H9 (cell line): Measurements from ENCODE around the gene KCNN2. TPM values are rescaled to one million over a fixed set of nuclear protein-coding genes. Genes with fewer than 3 reads are reported as not detected.

Experiments used
- DNase-seq: peaks from one replicate; pipeline ENCODE4 v3.0.0-alpha.2; 2017
- H2AFZ ChIP-seq: one replicate; pipeline ENCODE4 v1.6.1; 2013; ENCODE audit warnings: mild to moderate bottlenecking, low read length, control low read depth, moderate library complexity
- H2AK5ac ChIP-seq: 2 replicates; pipeline ENCODE4 v1.6.1; 2013; ENCODE audit warnings: low read length, control low read depth, mixed read lengths; ENCODE audit not compliant: insufficient read length
- H2BK120ac ChIP-seq: one replicate; pipeline ENCODE4 v1.6.1; 2013; ENCODE audit warnings: low read depth, mild to moderate bottlenecking, low read length, control low read depth, inconsistent platforms; ENCODE audit not compliant: poor library complexity, severe bottlenecking
- H2BK12ac ChIP-seq: 2 replicates; pipeline ENCODE4 v1.6.1; 2013; ENCODE audit warnings: low read length, control low read depth, mixed read lengths, low read depth; ENCODE audit not compliant: insufficient read length
- H2BK15ac ChIP-seq: 2 replicates; pipeline ENCODE4 v1.6.1; 2013; ENCODE audit warnings: low read depth, low read length, control low read depth
- H2BK20ac ChIP-seq: one replicate; pipeline ENCODE4 v1.6.1; 2013; ENCODE audit warnings: low read depth, mild to moderate bottlenecking, low read length, control low read depth, inconsistent platforms; ENCODE audit not compliant: poor library complexity, severe bottlenecking
- H2BK5ac ChIP-seq: 2 replicates; pipeline ENCODE4 v1.6.1; 2013; ENCODE audit warnings: low read length, control low read depth, mixed read lengths; ENCODE audit not compliant: insufficient read length
- H3K14ac ChIP-seq: 2 replicates; pipeline ENCODE4 v1.6.1; 2013; ENCODE audit warnings: low read length, control low read depth; ENCODE audit not compliant: insufficient read depth
- H3K18ac ChIP-seq: 2 replicates; pipeline ENCODE4 v1.6.1; 2013; ENCODE audit warnings: low read depth, mild to moderate bottlenecking, mixed read lengths, low read length, control low read depth; ENCODE audit not compliant: insufficient read length
- H3K23ac ChIP-seq: 2 replicates; pipeline ENCODE4 v1.6.1; 2013; ENCODE audit warnings: low read length, control low read depth, mixed read lengths, low read depth; ENCODE audit not compliant: insufficient read length
- H3K23me2 ChIP-seq: 2 replicates; pipeline ENCODE4 v1.6.1; 2013; ENCODE audit warnings: low read depth, mild to moderate bottlenecking, mixed read lengths, low read length, control low read depth; ENCODE audit not compliant: insufficient read length, poor library complexity, severe bottlenecking
- H3K27ac ChIP-seq: 2 replicates; pipeline ENCODE4 v1.5.1; 2013; ENCODE audit warnings: low read length, control low read depth, mixed read lengths, low read depth; ENCODE audit not compliant: insufficient read length
- H3K27me3 ChIP-seq: 2 replicates; pipeline ENCODE4 v1.6.1; 2013; ENCODE audit warnings: low read length, control low read depth, inconsistent platforms; ENCODE audit not compliant: insufficient read depth
- H3K4ac ChIP-seq: 2 replicates; pipeline ENCODE4 v1.6.1; 2013; ENCODE audit warnings: low read depth, mild to moderate bottlenecking, control low read depth, inconsistent platforms, low read length, moderate library complexity
- H3K4me1 ChIP-seq: 2 replicates; pipeline ENCODE4 v1.6.1; 2013; ENCODE audit warnings: low read length, control low read depth, inconsistent platforms; ENCODE audit not compliant: insufficient read depth
- H3K4me2 ChIP-seq: 2 replicates; pipeline ENCODE4 v1.6.1; 2013; ENCODE audit warnings: low read length, control low read depth, mixed read lengths; ENCODE audit not compliant: insufficient read length, insufficient read depth
- H3K56ac ChIP-seq: 2 replicates; pipeline ENCODE4 v1.6.1; 2013; ENCODE audit warnings: low read depth, mild to moderate bottlenecking, mixed read lengths, low read length, control low read depth; ENCODE audit not compliant: insufficient read length
- H3K79me1 ChIP-seq: 2 replicates; pipeline ENCODE4 v1.6.1; 2013; ENCODE audit warnings: low read depth, mild to moderate bottlenecking, moderate library complexity, low read length, control low read depth, inconsistent platforms; ENCODE audit not compliant: insufficient read depth, poor library complexity, severe bottlenecking
- H3K79me2 ChIP-seq: 2 replicates; pipeline ENCODE4 v1.6.1; 2013; ENCODE audit warnings: low read length, control low read depth, inconsistent platforms; ENCODE audit not compliant: insufficient read depth
- H3K9ac ChIP-seq: 2 replicates; pipeline ENCODE4 v1.6.1; 2013; ENCODE audit warnings: low read length, control low read depth, mixed read lengths; ENCODE audit not compliant: insufficient read length; ENCODE audit errors: extremely low read depth
- H3K9me3 ChIP-seq: one replicate; pipeline ENCODE4 v1.6.1; 2013; ENCODE audit warnings: low read depth, low read length, inconsistent platforms; ENCODE audit not compliant: control insufficient read depth
- H3T11ph ChIP-seq: one replicate; pipeline ENCODE4 v1.6.1; 2013; ENCODE audit warnings: mild to moderate bottlenecking, low read length, control low read depth, inconsistent platforms
- H4K20me1 ChIP-seq: one replicate; pipeline ENCODE4 v1.6.1; 2013; ENCODE audit not compliant: control insufficient read depth, insufficient read length, insufficient read depth
- H4K5ac ChIP-seq: 2 replicates; pipeline ENCODE4 v1.6.1; 2013; ENCODE audit warnings: low read depth, mild to moderate bottlenecking, mixed read lengths, low read length, control low read depth; ENCODE audit not compliant: insufficient read length
- H4K8ac ChIP-seq: replicated peaks from 2 replicates; pipeline ENCODE4 v1.6.1; 2013; ENCODE audit warnings: low read length, control low read depth, mixed read lengths, low read depth; ENCODE audit not compliant: insufficient read length
- H4K91ac ChIP-seq: 2 replicates; pipeline ENCODE4 v1.6.1; 2013; ENCODE audit warnings: low read depth, mild to moderate bottlenecking, moderate library complexity, mixed read lengths, low read length, control low read depth; ENCODE audit not compliant: insufficient read length
- H3K27ac Mint-ChIP-seq, 3 experiments: 2 replicates in 2 of 3; 3 replicates in 1 of 3; pipeline ENCODE4 v1.8.0; 2020 to 2021; ENCODE audit warnings: mixed read lengths in 3 of 3, mild to moderate bottlenecking in 1 of 3, moderate library complexity in 1 of 3
- H3K27me3 Mint-ChIP-seq: 2 replicates; pipeline ENCODE4 v1.8.0; 2021; ENCODE audit warnings: low read depth, mild to moderate bottlenecking, moderate library complexity, mixed read lengths
- H3K36me3 Mint-ChIP-seq, 3 experiments: 2 replicates in 2 of 3; 3 replicates in 1 of 3; pipeline ENCODE4 v1.8.0; 2020 to 2021; ENCODE audit warnings: low read depth in 3 of 3, mixed read lengths in 3 of 3; ENCODE audit not compliant: insufficient read depth in 1 of 3
- H3K4me1 Mint-ChIP-seq, 2 experiments: 2 replicates each; pipeline ENCODE4 v1.8.0; 2020; ENCODE audit warnings: mixed read lengths in 2 of 2
- H3K4me3 Mint-ChIP-seq, 2 experiments: 2 replicates in 1 of 2; 3 replicates in 1 of 2; pipeline ENCODE4 v1.8.0; 2020 to 2021; ENCODE audit warnings: mild to moderate bottlenecking in 2 of 2, mixed read lengths in 2 of 2, moderate library complexity in 1 of 2
- H3K9me3 Mint-ChIP-seq, 2 experiments: 2 replicates in 1 of 2; 3 replicates in 1 of 2; pipeline ENCODE4 v1.8.0; 2020; ENCODE audit warnings: mild to moderate bottlenecking in 2 of 2, mixed read lengths in 2 of 2, moderate library complexity in 1 of 2
- WGBS: extraction: QIAGEN DNeasy Blood & Tissue Kit; methylation state at CpG from one replicate; pipeline ENCODE4 v1.1.7; 2013; ENCODE audit warnings: missing lambda C conversion rate, low lambda C conversion rate, mixed read lengths; ENCODE audit not compliant: insufficient read length; ENCODE audit errors: extremely low coverage; 5-methylcytosine and 5-hydroxymethylcytosine counted together
- long read RNA-seq: library from polyadenylated mRNA; unstranded; transcript quantifications from one replicate; pipeline ENCODE4 v2.0.0, GENCODE V29; 2020
- total RNA-seq: library from RNA; stranded (reverse); gene quantifications from 2 replicates; pipeline ENCODE4 v1.2.1, GENCODE V29; 2021
- TF ChIP-seq, protein P1 (sequence below): fragments of 200-600 bp; sonication (generic); conservative IDR thresholded peaks from 3 replicates; pipeline ENCODE4 v1.8.0; 2021; ENCODE audit warnings: antibody characterized with exemption, mild to moderate bottlenecking

The KCNN2 gene
- 21.0 and 21.7 TPM in 2 replicates for total RNA-seq
- long read RNA-seq, transcript KCNN2-201 (8 exons, 2,512 nt): major isoform, 75 of 97 reads
- long read RNA-seq, partial matches to known transcripts: 9 of 97 reads
- long read RNA-seq, other reads (novel, unspliced or antisense): 10 of 97 reads

- DNase-seq: peak; percentile 97
- H3K18ac ChIP-seq: peak within 1 kb of the TSS; percentile 74
- Mint-ChIP-seq H3K36me3 (peaks cover 3 to 17% (median 5%) of the 10 kb centered on the region in 3 experiments; a peak in 5 of 7 replicates), H3K27me3 (peaks cover 7% of the 10 kb centered on the region), H3K27ac (peak within 1 kb of the TSS; percentile 99 to 100 (median 99)), H3K4me3 (peak within 1 kb of the TSS; percentile 96 to 99), H3K9me3 (no peaks in the 10 kb centered on the region; a peak in 1 of 5 replicates), H3K4me1 (peaks cover 35 to 43% of the 10 kb centered on the region in 2 experiments)
- H2BK20ac ChIP-seq: no peak within 1 kb of the TSS
- peaks cover 3% of the 10 kb centered on the region; the same call in 1 of the 2 replicates for H3K79me2 ChIP-seq
- H3K9ac ChIP-seq: peak within 1 kb of the TSS; percentile 71
- peaks cover 10% of the 10 kb centered on the region for H3K23me2 ChIP-seq
- peak within 1 kb of the TSS; percentile 89 for H3K27ac ChIP-seq
- no peak within 1 kb of the TSS for H3K23ac ChIP-seq
- H3K56ac ChIP-seq: no peak within 1 kb of the TSS
- H3K79me1 ChIP-seq: no peaks in the 10 kb centered on the region
- no peaks in the 10 kb centered on the region for H3K9me3 ChIP-seq
- H3K4ac ChIP-seq: no peak within 1 kb of the TSS
- no peak within 1 kb of the TSS for H4K91ac ChIP-seq
- H4K8ac ChIP-seq: no peak within 1 kb of the TSS
- no peak within 1 kb of the TSS for H3T11ph ChIP-seq
- no peak within 1 kb of the TSS for H2AK5ac ChIP-seq
- H2BK15ac ChIP-seq: no peak within 1 kb of the TSS
- H2BK5ac ChIP-seq: no peak within 1 kb of the TSS
- H3K27me3 ChIP-seq: no peaks in the 10 kb centered on the region
- TF ChIP-seq, protein P1, sequence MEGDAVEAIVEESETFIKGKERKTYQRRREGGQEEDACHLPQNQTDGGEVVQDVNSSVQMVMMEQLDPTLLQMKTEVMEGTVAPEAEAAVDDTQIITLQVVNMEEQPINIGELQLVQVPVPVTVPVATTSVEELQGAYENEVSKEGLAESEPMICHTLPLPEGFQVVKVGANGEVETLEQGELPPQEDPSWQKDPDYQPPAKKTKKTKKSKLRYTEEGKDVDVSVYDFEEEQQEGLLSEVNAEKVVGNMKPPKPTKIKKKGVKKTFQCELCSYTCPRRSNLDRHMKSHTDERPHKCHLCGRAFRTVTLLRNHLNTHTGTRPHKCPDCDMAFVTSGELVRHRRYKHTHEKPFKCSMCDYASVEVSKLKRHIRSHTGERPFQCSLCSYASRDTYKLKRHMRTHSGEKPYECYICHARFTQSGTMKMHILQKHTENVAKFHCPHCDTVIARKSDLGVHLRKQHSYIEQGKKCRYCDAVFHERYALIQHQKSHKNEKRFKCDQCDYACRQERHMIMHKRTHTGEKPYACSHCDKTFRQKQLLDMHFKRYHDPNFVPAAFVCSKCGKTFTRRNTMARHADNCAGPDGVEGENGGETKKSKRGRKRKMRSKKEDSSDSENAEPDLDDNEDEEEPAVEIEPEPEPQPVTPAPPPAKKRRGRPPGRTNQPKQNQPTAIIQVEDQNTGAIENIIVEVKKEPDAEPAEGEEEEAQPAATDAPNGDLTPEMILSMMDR: no peak
- H3K4me2 ChIP-seq: peak within 1 kb of the TSS; percentile 97
- whole genome bisulfite sequencing: no CpG with 5 or more reads among the region's 33 CpGs
- H4K5ac ChIP-seq: no peak within 1 kb of the TSS
- no peaks in the 10 kb centered on the region for H4K20me1 ChIP-seq
- no peak within 1 kb of the TSS for H2AFZ ChIP-seq
- peak within 1 kb of the TSS; percentile 90 for H3K14ac ChIP-seq
- H3K4me1 ChIP-seq: no peaks in the 10 kb centered on the region
- peak within 1 kb of the TSS; percentile 63 for H2BK12ac ChIP-seq
- no peak within 1 kb of the TSS for H2BK120ac ChIP-seq
Observed at GRCh38 chr5:114361724-114362196, at the start of gene KCNN2. TSS of gene KCNN2 (plus strand) at chr5:114362070. CDS start at chr5:114362140, 70 bp downstream.
